ENCODE measurements around the gene DNASE1L1. TPM values are rescaled to one million over a fixed set of nuclear protein-coding genes. Genes with fewer than 3 reads are reported as not detected.
A peak's percentile ranks its signal among the peaks of the same experiment; 100 is the strongest.

DNASE1L1 gene
- total and polyA plus RNA-seq, 2 of the 13 experiments (the other 11 are each of a cell fraction or from before 2014, with no cell fraction given): 4.7 to 12.3 TPM

GRCh38 chrX:154397888-154398667 lies 11.0 kb downstream of the DNASE1L1 start, which contains the start of gene RPL10 (continued):
- no peak; the same call in 1 of the 2 replicates for TF ChIP-seq DMTF1 (CRISPR knock-in tag; IDR thresholded peaks at IDR 0.05)
- TF ChIP-seq ZNF230 (CRISPR knock-in tag; IDR thresholded peaks at IDR 0.05): no peak
- TF ChIP-seq ZNF136 (CRISPR knock-in tag; IDR thresholded peaks at IDR 0.05; ENCODE audit: low read depth): no peak
- no peak for TF ChIP-seq ZNF383 (CRISPR knock-in tag; IDR thresholded peaks at IDR 0.05; ENCODE audit: borderline replicate concordance)
- TF ChIP-seq ZNF33A (CRISPR knock-in tag; IDR thresholded peaks at IDR 0.05; ENCODE audit: borderline replicate concordance): no peak
- TF ChIP-seq HOXA3 (CRISPR knock-in tag; IDR thresholded peaks at IDR 0.05): peak; percentile 85
- no peak for TF ChIP-seq PREB (CRISPR knock-in tag; IDR thresholded peaks at IDR 0.05)
- no peak for TF ChIP-seq NFRKB (IDR thresholded peaks at IDR 0.05)
- peak; percentile 36; the same call in 1 of the 2 replicates for TF ChIP-seq HIC2 (CRISPR knock-in tag; IDR thresholded peaks at IDR 0.05; ENCODE audit: low read depth)
- no peak for TF ChIP-seq KLF15 (CRISPR knock-in tag; IDR thresholded peaks at IDR 0.05; ENCODE audit: borderline replicate concordance)
- no peak; the same call in 1 of the 2 replicates for TF ChIP-seq RARA (CRISPR knock-in tag; IDR thresholded peaks at IDR 0.05)
- peak; percentile 70 for TF ChIP-seq TFE3 (CRISPR knock-in tag; IDR thresholded peaks at IDR 0.05)
- no peak for TF ChIP-seq EEA1 (CRISPR knock-in tag; IDR thresholded peaks at IDR 0.05; ENCODE audit: borderline replicate concordance)
- peak; percentile 75; the same call in 1 of the 2 replicates for TF ChIP-seq GZF1 (CRISPR knock-in tag; IDR thresholded peaks at IDR 0.05)
- 0 out of 2 replicates have a peak, but pooled peaks have one; percentile 9 for TF ChIP-seq PHF21A (CRISPR knock-in tag; IDR thresholded peaks at IDR 0.05)
- TF ChIP-seq POLR2AphosphoS5 (IDR thresholded peaks at IDR 0.05; ENCODE audit: low read depth, low read length): peak; percentile 98
- TF ChIP-seq ATF1 (CRISPR knock-in tag; IDR thresholded peaks at IDR 0.05): peak; percentile 84
- TF ChIP-seq AKAP8 (CRISPR knock-in tag; IDR thresholded peaks at IDR 0.05): 0 out of 2 replicates have a peak, but pooled peaks have one; percentile 26
- no peak for TF ChIP-seq NR3C1 (CRISPR knock-in tag; IDR thresholded peaks at IDR 0.05)
- TF ChIP-seq NFYC (CRISPR knock-in tag; IDR thresholded peaks at IDR 0.05): peak; percentile 73
- TF ChIP-seq PHF5A (CRISPR knock-in tag; IDR thresholded peaks at IDR 0.05; ENCODE audit: low read depth, unreplicated experiment): no peak
- no peak for TF ChIP-seq MEIS1 (CRISPR knock-in tag; IDR thresholded peaks at IDR 0.05; ENCODE audit: borderline replicate concordance)
- TF ChIP-seq ZNF468 (CRISPR knock-in tag; IDR thresholded peaks at IDR 0.05): no peak
- no peak for TF ChIP-seq ZNF460 (CRISPR knock-in tag; IDR thresholded peaks at IDR 0.05; ENCODE audit: borderline replicate concordance)

Measured in HepG2 (cell line).